Gastrocnemius medialis (tissue), 4 donors: ENCODE results near the gene SST.

Experiments
- POLR2A ChIP-seq, 2 donors: fragments of 450-650 bp; IDR thresholded peaks; one replicate each; pipeline ENCODE4 v1.6.1; 2017; ENCODE audit warnings: antibody characterized with exemption in 2 of 2, mild to moderate bottlenecking in 2 of 2, moderate library complexity in 2 of 2
- TF ChIP-seq, protein P1 (sequence below), 5 experiments: fragments of 450-650 bp in 3 of 5; fragments of 200-600 bp in 2 of 5; sonication (generic) in 2 of 5; IDR thresholded peaks in 4 of 5; conservative IDR thresholded peaks in 1 of 5; 1 replicate in 4 of 5; 2 replicates in 1 of 5; pipeline ENCODE4 v1.5.1; 2016 to 2019; ENCODE audit warnings: antibody characterized with exemption in 5 of 5, mild to moderate bottlenecking in 3 of 5, moderate library complexity in 3 of 5

DNA sequence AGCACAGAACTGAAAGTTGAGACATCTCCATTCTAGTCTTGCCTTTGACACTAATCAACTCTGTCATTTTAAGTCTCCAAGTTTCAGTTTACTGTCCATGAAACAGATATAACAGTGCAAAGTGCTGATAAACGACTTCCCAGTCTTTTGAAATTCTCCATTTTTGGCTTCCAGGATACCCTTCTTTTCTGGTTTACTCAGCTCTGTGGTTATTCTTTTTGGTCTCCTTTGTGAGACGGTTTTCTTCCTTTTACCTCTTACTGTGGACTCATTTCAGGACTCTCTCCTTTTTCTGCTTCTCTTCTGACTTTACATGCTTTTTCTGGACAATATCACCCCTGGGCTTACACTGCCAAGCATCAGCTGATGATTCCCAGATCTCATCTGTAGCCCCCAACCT is 18.9 kb downstream of the SST start:
- no peak for TF ChIP-seq POLR2A (IDR thresholded peaks at IDR 0.05)
- TF ChIP-seq, protein P1, sequence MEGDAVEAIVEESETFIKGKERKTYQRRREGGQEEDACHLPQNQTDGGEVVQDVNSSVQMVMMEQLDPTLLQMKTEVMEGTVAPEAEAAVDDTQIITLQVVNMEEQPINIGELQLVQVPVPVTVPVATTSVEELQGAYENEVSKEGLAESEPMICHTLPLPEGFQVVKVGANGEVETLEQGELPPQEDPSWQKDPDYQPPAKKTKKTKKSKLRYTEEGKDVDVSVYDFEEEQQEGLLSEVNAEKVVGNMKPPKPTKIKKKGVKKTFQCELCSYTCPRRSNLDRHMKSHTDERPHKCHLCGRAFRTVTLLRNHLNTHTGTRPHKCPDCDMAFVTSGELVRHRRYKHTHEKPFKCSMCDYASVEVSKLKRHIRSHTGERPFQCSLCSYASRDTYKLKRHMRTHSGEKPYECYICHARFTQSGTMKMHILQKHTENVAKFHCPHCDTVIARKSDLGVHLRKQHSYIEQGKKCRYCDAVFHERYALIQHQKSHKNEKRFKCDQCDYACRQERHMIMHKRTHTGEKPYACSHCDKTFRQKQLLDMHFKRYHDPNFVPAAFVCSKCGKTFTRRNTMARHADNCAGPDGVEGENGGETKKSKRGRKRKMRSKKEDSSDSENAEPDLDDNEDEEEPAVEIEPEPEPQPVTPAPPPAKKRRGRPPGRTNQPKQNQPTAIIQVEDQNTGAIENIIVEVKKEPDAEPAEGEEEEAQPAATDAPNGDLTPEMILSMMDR (IDR thresholded peaks at IDR 0.05 in 4 of 5, conservative IDR thresholded peaks at IDR 0.05 in 1 of 5) = no peak
